Esophagus squamous epithelium (tissue), 5 donors: ENCODE measurements around the gene DDX60. TPM values are rescaled to one million over a fixed set of nuclear protein-coding genes. Genes with fewer than 3 reads are reported as not detected.

Experiments
- DNase-seq: peaks from one replicate; lab custom pipeline; 2025; lab: John Stamatoyannopoulos, UW
- H3K27ac ChIP-seq, 4 donors: fragments of 200-600 bp; sonication (generic); one replicate each; pipeline ENCODE4 v1.5.1; 2016 to 2019; ENCODE audit warnings: mild to moderate bottlenecking in 1 of 4
- H3K27me3 ChIP-seq, 4 donors: fragments of 200-600 bp; sonication (generic); 1 replicate in 3 of 4; 2 replicates in 1 of 4; pipeline versions ENCODE4 v1.5.1 to v1.6.0; 2017 to 2021; ENCODE audit warnings: antibody characterized with exemption in 1 of 4
- H3K36me3 ChIP-seq, 3 donors: fragments of 200-600 bp; sonication (generic); one replicate each; pipeline ENCODE4 v1.5.1; 2016 to 2019
- H3K4me1 ChIP-seq, 3 donors: fragments of 200-600 bp; sonication (generic); one replicate each; pipeline ENCODE4 v1.5.1; 2017 to 2019
- H3K4me3 ChIP-seq, 4 donors: fragments of 200-600 bp; sonication (generic); 1 replicate in 3 of 4; 2 replicates in 1 of 4; pipeline ENCODE4 v1.5.1; 2016 to 2019; ENCODE audit warnings: mild to moderate bottlenecking in 2 of 4, moderate library complexity in 1 of 4
- H3K9me3 ChIP-seq, 3 donors: fragments of 200-600 bp; sonication (generic); one replicate each; pipeline ENCODE4 v1.5.1; 2016 to 2019
- POLR2A ChIP-seq, 4 donors: fragments of 450-650 bp; IDR thresholded peaks; one replicate each; pipeline ENCODE4 v1.6.1; 2017; ENCODE audit warnings: antibody characterized with exemption in 4 of 4, mild to moderate bottlenecking in 4 of 4, moderate library complexity in 3 of 4
- WGBS, 2 donors: methylation state at CpG; one replicate each; pipeline ENCODE4 v1.1.5; 2018; 5-methylcytosine and 5-hydroxymethylcytosine counted together
- intact Hi-C: fragments of 100-400 bp; cut with DNase I; formaldehyde crosslinking; loops from one replicate; pipeline ENCODE4 v1.15.0; 2022
- total RNA-seq, 4 donors: library from RNA; depleted of rRNA; stranded (reverse); fragments of >200 nt; gene quantifications; one replicate each; pipeline ENCODE4 v1.1.0, GENCODE V29; 2016
- TF ChIP-seq, protein P1 (sequence below), 6 experiments: fragments of 450-650 bp in 4 of 6; fragments of 200-600 bp in 2 of 6; sonication (generic) in 2 of 6; IDR thresholded peaks; one replicate each; pipeline ENCODE4 v1.5.1; 2016 to 2019; ENCODE audit warnings: antibody characterized with exemption in 6 of 6, mild to moderate bottlenecking in 4 of 6, moderate library complexity in 4 of 6
- donor health status: DM: yes; HTN: yes; CAD: no.

Gene DDX60
- total RNA-seq, 4 donors from 2014 or later: 1.1 to 12.3 (median 6.2) TPM

DNA sequence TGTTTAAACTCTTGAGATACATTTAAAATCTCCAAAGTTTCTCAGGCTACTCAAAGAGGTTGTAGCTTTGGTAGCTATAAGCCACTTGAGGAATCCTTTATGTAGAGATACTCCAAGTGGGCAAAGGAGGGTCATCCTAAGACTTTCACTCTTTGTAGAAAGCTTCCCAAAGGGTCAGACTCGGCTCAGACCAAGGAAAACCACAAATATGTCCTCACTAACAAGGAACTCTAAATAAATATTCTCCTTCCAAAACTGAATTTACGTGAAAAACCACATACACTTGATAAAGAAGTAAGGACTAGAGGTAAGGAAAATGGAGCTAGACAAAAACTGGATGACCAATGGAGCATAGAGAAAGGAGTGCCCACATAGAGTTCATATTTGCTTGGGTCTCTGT lies 41.7 kb upstream of the DDX60 start:
- TF ChIP-seq, protein P1, sequence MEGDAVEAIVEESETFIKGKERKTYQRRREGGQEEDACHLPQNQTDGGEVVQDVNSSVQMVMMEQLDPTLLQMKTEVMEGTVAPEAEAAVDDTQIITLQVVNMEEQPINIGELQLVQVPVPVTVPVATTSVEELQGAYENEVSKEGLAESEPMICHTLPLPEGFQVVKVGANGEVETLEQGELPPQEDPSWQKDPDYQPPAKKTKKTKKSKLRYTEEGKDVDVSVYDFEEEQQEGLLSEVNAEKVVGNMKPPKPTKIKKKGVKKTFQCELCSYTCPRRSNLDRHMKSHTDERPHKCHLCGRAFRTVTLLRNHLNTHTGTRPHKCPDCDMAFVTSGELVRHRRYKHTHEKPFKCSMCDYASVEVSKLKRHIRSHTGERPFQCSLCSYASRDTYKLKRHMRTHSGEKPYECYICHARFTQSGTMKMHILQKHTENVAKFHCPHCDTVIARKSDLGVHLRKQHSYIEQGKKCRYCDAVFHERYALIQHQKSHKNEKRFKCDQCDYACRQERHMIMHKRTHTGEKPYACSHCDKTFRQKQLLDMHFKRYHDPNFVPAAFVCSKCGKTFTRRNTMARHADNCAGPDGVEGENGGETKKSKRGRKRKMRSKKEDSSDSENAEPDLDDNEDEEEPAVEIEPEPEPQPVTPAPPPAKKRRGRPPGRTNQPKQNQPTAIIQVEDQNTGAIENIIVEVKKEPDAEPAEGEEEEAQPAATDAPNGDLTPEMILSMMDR (IDR thresholded peaks at IDR 0.05): no peak
- no peak for TF ChIP-seq POLR2A (IDR thresholded peaks at IDR 0.05)
- Histone ChIP-seq H3K4me3 (no peak overlapping the region), H3K36me3 (peaks cover 0 to 30% (median 0%) of the 10 kb centered on the region in 3 donors), H3K4me1 (no peaks in the 10 kb centered on the region), H3K27me3 (no peaks in the 10 kb centered on the region), H3K27ac (no peak overlapping the region), H3K9me3 (no peaks in the 10 kb centered on the region)
- intact Hi-C loops: no loop called here
- 75 to 82% methylated on average over 2 of the region's 2 CpGs for whole genome bisulfite sequencing, 2 donors
- DNase-seq: no peak

DNA sequence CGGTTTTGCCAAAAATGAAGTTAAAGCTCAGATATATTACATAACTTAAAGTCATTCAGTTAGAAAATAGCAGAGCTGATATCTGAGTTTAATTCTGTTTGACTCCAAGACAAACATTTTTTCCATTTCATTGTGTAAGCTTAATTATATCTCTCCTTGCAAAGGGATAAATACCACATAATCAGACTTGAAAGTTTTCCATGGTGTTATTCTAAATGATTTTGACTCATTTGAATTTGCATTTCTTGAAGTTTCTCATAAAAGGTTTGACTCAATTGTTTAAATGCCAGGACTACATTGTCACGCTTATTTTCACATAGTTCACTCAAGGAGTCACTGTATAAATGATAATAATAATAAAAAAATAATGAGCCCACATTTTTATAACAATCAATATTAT lies 39.4 kb upstream of the DDX60 start:
- H3K27me3 ChIP-seq: no peaks in the 10 kb centered on the region
- 46 to 69% methylated on average over 2 of the region's 2 CpGs for WGBS, 2 donors
- no peak for TF ChIP-seq POLR2A (IDR thresholded peaks at IDR 0.05)
- TF ChIP-seq, protein P1 (IDR thresholded peaks at IDR 0.05): no peak
- H3K4me3 ChIP-seq: no peak overlapping the region
- no peaks in the 10 kb centered on the region for H3K9me3 ChIP-seq
- intact Hi-C loops: no loop called here
- no peak for DNase-seq
- H3K27ac ChIP-seq: no peak overlapping the region
- H3K4me1 ChIP-seq: no peaks in the 10 kb centered on the region
- H3K36me3 ChIP-seq: peaks cover 0 to 30% (median 0%) of the 10 kb centered on the region in 3 donors

DNA sequence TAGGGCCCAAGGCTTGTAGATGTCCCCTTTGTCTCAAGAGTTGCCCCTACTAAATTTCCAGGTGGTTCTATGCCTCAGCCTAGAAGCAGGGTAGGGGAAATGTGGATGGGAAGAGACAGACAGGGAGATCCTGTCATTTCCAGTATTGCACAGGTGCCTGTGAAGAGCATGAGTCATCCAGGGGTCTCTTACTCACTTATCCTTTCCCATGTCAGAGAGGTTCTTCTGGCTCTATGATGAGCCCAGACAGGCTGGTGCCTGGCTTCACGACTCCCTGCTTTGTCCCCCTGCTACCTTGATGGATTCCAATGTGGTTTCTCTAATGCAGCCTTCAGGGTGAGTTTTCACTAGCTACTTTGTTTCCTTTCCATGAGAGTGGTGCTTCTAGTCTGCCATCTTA lies 35.2 kb upstream of the DDX60 start:
- peaks cover 0 to 6% (median 0%) of the 10 kb centered on the region in 3 donors for H3K36me3 ChIP-seq
- no peaks in the 10 kb centered on the region for H3K4me1 ChIP-seq
- WGBS, 2 donors: 88% methylated on average over 1 of the region's 1 CpG
- intact Hi-C loops: no loop called here
- TF ChIP-seq POLR2A (IDR thresholded peaks at IDR 0.05): no peak
- TF ChIP-seq, protein P1 (IDR thresholded peaks at IDR 0.05): no peak
- DNase-seq: no peak
- H3K27ac ChIP-seq: no peak overlapping the region
- no peaks in the 10 kb centered on the region for H3K9me3 ChIP-seq
- no peak overlapping the region for H3K4me3 ChIP-seq
- no peaks in the 10 kb centered on the region for H3K27me3 ChIP-seq

DNA sequence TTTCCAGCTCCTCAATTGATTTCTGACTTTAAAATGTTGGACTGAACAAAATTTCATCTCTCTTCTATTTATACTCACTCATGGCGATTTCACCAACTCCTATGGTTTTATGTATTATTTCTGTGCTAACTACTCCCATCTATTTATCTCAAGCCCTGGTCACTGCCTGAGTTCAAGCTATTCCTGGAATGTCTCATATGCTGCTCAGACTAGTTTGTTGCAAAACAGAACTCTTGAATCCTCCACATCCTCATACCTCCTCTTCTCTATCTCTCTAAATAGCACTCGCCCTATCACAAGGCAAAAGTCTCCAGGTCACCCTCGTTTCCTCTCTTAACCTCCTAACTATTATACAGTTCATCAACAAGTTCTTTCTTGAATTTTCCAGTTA lies 19.0 kb upstream of the DDX60 start:
- TF ChIP-seq, protein P1 (IDR thresholded peaks at IDR 0.05): no peak
- no peak for TF ChIP-seq POLR2A (IDR thresholded peaks at IDR 0.05)
- Histone ChIP-seq H3K9me3 (no peaks in the 10 kb centered on the region), H3K4me3 (no peak overlapping the region), H3K4me1 (no peaks in the 10 kb centered on the region), H3K27ac (no peak overlapping the region), H3K36me3 (no peaks in the 10 kb centered on the region), H3K27me3 (no peaks in the 10 kb centered on the region)
- intact Hi-C loops: no loop called here
- WGBS, 2 donors: 73 to 88% methylated on average over 3 of the region's 3 CpGs
- DNase-seq: no peak

DNA sequence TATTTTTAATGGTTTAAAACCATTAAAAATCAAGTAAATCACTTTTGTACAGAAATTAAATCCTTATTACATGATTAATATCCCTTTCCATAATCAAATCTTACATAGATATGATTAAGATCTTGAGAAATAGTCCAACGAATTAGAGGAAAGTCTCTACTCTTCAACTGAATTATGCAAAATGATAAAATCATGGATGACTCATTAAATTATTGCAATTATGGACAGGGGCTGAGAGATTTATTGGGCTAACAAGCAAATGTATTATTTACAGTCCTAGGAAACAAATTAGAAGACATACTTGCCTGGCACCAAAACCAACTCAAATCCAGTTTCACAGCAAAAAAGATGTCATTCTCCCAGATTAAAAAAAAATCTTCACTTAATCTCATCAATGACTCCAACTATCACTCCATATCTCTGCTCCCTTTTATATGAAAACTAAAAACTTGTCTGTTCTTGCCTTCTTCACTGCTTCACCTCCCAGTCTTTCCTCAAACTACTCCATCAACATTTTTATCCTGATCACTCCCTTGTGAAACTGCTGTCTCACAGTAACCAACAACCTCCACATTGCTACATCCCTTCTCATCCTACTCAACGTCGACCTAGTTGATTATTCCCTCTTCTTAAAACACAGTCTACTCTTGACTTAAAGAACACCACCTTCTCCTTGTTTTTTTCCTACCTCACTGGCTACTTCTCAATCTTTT lies 18.4 kb upstream of the DDX60 start:
- intact Hi-C loops: no loop called here
- no peaks in the 10 kb centered on the region for H3K9me3 ChIP-seq
- no peak for DNase-seq
- H3K4me1 ChIP-seq: no peaks in the 10 kb centered on the region
- no peak overlapping the region for H3K27ac ChIP-seq
- TF ChIP-seq, protein P1 (IDR thresholded peaks at IDR 0.05): no peak
- no peak for TF ChIP-seq POLR2A (IDR thresholded peaks at IDR 0.05)
- 53 to 55% methylated on average over 3 of the region's 3 CpGs for WGBS, 2 donors
- H3K4me3 ChIP-seq: no peak overlapping the region
- H3K27me3 ChIP-seq: no peaks in the 10 kb centered on the region
- no peaks in the 10 kb centered on the region for H3K36me3 ChIP-seq
